Muscle layer of colon (tissue), 2 donors: ENCODE measurements around the gene SEC24B.

Experiments
- H3K27ac ChIP-seq: one replicate; pipeline ENCODE4 v1.7.0; 2013; ENCODE audit warnings: low read depth, mild to moderate bottlenecking, low read length, moderate library complexity
- H3K27me3 ChIP-seq, 2 donors: one replicate each; pipeline ENCODE4 v1.7.0; 2013; ENCODE audit warnings: low read length in 2 of 2, mild to moderate bottlenecking in 2 of 2; ENCODE audit not compliant: insufficient read depth in 2 of 2, control insufficient read depth in 1 of 2
- H3K36me3 ChIP-seq: one replicate; pipeline ENCODE4 v1.7.0; 2013; ENCODE audit warnings: mild to moderate bottlenecking, low read length; ENCODE audit not compliant: insufficient read depth
- H3K4me1 ChIP-seq: one replicate; pipeline ENCODE4 v1.7.0; 2013; ENCODE audit warnings: mild to moderate bottlenecking, low read length; ENCODE audit not compliant: insufficient read depth
- H3K4me3 ChIP-seq, 2 donors: one replicate each; pipeline ENCODE4 v1.7.0; 2013; ENCODE audit warnings: low read length in 2 of 2, low read depth in 1 of 2, mild to moderate bottlenecking in 1 of 2, moderate library complexity in 1 of 2
- H3K9ac ChIP-seq: one replicate; pipeline ENCODE4 v1.7.0; 2013; ENCODE audit warnings: low read length
- H3K9me3 ChIP-seq: one replicate; pipeline ENCODE4 v1.7.0; 2013; ENCODE audit warnings: mild to moderate bottlenecking, low read length
- donor health status: abdominal sarcoma.
- donor health status: Adenocarcinoma of cecum.

The SEC24B gene

DNA sequence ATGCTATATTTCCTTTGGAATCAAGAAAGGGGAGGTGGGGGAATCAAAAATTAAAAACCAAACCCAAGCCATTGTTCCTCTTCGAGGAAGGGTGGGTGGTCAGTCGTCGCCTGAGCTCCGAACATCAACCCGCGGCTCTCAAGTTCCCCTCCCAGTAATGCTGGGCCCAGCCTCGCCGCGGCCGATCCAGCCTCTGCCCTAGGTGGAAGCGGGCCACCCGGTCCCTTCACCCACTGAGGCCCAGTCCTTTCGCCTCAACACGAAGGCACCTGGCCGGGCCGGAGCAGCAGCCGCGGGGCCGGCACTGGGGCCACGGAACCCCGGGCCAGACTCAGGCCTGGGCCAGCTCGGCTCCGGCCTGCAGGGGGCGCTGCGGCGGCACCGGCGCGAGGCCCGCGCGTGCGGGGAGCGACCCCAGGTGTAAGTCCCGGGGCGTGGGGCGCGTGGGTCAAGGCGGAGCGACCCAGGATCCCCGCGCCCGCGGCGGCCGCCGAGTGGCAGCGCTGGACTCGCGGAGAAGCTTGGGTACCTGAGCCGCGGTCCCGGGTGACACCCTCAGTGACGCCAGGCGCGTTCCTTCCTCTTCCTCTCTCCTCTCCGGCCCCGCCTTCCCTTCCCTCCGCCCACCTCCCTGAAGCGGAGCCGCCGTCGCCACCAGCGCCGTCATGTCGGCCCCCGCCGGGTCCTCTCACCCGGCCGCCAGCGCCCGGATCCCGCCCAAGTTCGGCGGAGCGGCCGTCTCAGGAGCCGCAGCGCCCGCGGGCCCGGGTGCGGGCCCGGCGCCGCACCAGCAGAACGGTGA is at the start of gene SEC24B:
Gene SEC24B, plus strand, starts transcription at position 611 of the 802 bp plus-strand sequence. Its CDS starts 55 bp downstream, at position 666.
- Histone ChIP-seq H3K4me1 (peaks cover 32% of the 10 kb centered on the region), H3K36me3 (no peaks in the 10 kb centered on the region)

DNA sequence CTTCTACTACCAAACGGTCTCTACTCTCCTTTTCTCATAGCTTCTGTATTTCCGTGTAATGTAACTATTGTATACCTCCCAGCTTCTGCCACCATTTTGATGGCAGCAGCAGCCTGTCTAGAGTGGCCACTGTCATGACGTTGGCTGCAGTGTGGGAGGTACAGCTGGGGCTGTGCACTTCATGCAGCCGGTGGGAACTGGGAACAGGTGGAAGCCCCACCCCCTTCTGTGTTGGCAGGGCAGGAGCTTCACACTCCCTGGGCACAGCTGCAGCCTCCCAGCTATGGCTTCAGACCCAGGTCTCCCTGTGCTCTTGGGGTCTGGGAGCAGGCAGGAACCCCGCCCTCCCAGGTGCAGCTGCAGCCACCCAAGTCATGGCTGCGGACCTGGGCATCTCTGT is 49.8 kb upstream of the SEC24B start:
- no peaks in the 10 kb centered on the region for H3K4me1 ChIP-seq
- no peak overlapping the region for H3K4me3 ChIP-seq
- H3K27ac ChIP-seq, result no peak overlapping the region
- H3K36me3 ChIP-seq, result no peaks in the 10 kb centered on the region
- no peaks in the 10 kb centered on the region for H3K9me3 ChIP-seq
- no peaks in the 10 kb centered on the region for H3K27me3 ChIP-seq
- no peak overlapping the region for H3K9ac ChIP-seq

More for the DNA sequence above, at the start of gene SEC24B:
- H3K4me3 ChIP-seq, result peak within 1 kb of the TSS; percentile 66 to 89
- no peaks in the 10 kb centered on the region for H3K27me3 ChIP-seq
- no peaks in the 10 kb centered on the region for H3K9me3 ChIP-seq
- H3K27ac ChIP-seq, result peak within 1 kb of the TSS; percentile 90
- peak within 1 kb of the TSS; percentile 89 for H3K9ac ChIP-seq

DNA sequence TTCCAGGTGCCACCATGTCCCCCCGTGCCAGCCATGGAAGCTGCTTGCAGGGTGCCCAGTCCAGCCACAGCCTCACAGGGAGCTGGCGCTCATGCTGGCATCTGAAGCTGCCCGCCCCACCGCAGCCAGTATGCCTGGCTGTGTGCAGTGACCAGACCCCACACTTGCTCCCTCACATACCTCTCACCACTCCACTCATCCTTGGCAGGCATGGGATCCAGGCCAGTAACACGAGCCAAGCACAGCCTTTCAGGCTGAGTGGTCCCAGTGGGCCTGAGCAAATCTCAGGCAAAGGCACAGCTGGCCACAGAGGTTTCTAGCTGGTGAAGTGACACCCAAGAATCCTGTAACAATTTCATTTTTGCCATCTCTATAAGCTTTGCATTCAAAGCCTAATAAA is 48.4 kb upstream of the SEC24B start:
- Histone ChIP-seq H3K9me3 (no peaks in the 10 kb centered on the region), H3K4me1 (no peaks in the 10 kb centered on the region), H3K4me3 (no peak overlapping the region), H3K9ac (no peak overlapping the region), H3K27ac (no peak overlapping the region), H3K27me3 (no peaks in the 10 kb centered on the region), H3K36me3 (no peaks in the 10 kb centered on the region)

DNA sequence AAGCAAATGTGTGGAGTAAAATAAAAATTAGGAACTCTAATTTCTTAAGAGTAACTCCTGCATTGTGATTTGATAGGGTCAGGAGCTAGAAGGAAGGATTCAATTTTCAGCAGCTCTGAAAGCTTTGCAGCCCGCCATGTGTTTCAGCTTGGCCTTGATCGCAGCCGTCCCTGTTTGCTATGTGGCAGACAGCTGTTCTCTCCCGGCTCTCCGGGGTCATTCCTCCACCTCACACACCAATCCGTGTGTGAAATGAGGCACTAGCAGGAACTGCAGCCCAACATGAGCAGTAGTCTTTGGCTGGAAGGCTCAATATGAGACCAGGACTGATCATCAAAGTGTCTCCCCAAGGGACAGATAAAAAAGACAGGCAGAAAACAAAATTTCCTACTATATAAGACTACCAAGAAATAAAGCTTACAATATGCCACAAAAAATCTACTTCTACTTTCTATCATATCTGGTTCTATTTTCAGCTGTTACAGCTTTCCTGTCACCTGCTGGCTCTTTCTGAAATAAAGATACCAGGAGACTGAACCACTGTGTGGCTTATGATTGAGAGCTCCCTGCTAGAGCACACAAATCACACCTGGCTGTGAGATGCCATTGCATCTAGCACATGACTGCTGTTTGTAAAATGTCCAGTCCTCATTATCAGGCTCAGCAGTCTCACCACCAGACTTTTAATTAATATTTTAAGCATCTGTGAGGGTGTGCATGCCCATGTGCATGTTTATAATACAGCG is 44.1 kb upstream of the SEC24B start:
- no peaks in the 10 kb centered on the region for H3K27me3 ChIP-seq
- no peaks in the 10 kb centered on the region for H3K4me1 ChIP-seq
- no peaks in the 10 kb centered on the region for H3K36me3 ChIP-seq
- H3K4me3 ChIP-seq, result no peak overlapping the region
- no peak overlapping the region for H3K27ac ChIP-seq
- no peak overlapping the region for H3K9ac ChIP-seq
- H3K9me3 ChIP-seq, result no peaks in the 10 kb centered on the region

DNA sequence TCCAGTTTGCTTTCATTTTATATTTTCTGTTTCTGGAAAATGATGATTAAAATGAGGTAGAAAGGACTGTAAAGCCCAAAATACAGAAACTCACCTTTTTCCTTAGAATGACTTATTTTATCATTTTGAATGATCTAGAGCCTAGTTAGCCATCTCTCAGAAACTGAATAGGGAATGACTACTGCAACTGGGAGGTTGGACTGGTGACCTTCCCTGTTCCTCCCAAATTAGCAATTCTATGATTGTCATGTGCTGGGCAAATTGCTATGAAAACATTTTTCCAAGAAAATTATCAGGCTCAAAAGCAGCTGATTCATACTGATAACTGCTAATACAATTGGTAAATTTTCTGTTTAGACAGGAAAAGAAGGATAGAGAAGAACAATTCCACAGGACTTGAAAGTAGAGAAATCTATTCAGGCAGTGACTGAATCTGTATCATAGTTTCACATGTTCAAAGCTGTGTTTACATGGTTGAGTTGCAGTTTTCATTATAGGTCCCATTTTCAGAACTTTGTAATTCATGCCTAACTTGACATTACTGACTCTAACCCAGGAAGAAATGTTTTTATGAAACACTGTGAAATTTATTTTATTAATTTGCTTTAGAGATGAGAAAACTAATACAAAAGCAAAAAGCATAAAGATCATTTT is 43.4 kb upstream of the SEC24B start:
- Histone ChIP-seq H3K4me3 (no peak overlapping the region), H3K9me3 (no peaks in the 10 kb centered on the region)

DNA sequence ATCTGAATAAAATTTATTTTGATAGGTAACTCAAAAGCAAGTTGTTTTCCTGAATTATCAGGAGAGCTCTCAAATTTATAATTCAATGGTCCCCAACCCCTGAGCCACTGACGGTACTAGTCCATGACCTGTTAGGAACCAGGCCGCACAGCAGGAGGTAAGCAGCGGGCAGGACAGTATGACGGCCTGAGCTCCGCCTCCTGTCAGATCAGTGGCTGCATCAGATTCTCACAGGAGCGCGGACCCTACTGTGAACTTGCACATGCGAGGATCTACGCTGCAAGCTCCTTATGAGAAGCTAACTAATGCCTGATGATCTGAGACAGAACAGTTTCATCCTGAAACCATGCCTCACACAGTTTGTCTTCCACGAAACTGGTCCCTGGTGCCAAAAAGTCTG is 37.9 kb upstream of the SEC24B start:
- no peak overlapping the region for H3K9ac ChIP-seq
- H3K36me3 ChIP-seq, result no peaks in the 10 kb centered on the region
- no peak overlapping the region for H3K4me3 ChIP-seq
- H3K4me1 ChIP-seq, result no peaks in the 10 kb centered on the region
- H3K27me3 ChIP-seq, result no peaks in the 10 kb centered on the region
- H3K9me3 ChIP-seq, result no peaks in the 10 kb centered on the region
- no peak overlapping the region for H3K27ac ChIP-seq

More for the DNA sequence above, 43.4 kb upstream of the SEC24B start:
- Histone ChIP-seq H3K4me1 (no peaks in the 10 kb centered on the region), H3K27ac (no peak overlapping the region), H3K27me3 (no peaks in the 10 kb centered on the region), H3K9ac (no peak overlapping the region), H3K36me3 (no peaks in the 10 kb centered on the region)

DNA sequence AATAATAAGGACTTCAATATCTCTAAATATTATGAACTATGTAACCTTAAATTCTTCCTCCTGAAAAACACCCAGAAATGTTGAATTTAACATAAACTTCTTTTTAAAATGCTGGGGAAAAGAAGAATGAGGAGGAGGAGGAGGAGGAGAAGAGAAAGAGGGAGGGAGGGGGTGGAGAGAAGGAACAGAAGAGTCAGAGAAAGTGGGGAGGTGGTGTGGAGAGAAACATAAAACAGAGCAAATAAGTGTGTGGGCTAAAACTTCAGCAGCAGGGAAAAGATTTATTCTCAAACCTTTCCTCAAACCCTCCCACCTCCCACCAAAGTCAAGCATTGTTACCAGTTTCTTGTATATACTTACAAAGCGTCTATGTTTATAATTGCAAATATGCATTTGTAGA is 34.7 kb upstream of the SEC24B start:
- Histone ChIP-seq H3K9ac (no peak overlapping the region), H3K27me3 (no peaks in the 10 kb centered on the region), H3K4me1 (no peaks in the 10 kb centered on the region), H3K27ac (no peak overlapping the region), H3K36me3 (no peaks in the 10 kb centered on the region), H3K9me3 (no peaks in the 10 kb centered on the region), H3K4me3 (no peak overlapping the region)

DNA sequence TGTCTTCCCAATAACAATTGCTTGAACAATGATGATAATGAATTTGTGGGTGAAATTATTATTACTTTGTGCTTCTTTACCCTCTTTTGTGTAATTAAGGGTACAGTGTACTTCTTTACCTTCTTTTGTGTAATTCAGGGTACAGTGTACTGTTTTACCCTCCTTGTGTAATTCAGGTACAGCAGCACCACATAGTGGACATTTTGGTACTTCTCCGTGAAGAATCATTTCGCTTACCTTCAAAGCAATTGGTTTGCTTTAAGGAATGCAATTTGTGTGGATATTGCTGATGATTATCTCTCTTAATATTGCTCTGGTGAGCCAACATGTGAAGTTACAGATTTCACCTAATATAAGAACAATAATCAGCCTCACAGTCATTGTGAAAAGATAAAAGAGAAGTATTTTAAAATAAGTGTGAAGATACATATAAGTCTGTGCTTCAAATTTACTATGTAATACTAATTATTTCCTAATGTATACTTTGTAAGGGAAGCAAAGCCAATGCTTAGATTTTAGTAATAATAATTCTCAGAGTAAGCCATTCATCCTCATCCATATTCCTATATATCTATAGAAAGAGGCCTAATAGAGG is 27.2 kb upstream of the SEC24B start:
- Histone ChIP-seq H3K27me3 (no peaks in the 10 kb centered on the region), H3K27ac (no peak overlapping the region), H3K9me3 (no peaks in the 10 kb centered on the region), H3K4me1 (no peaks in the 10 kb centered on the region), H3K36me3 (no peaks in the 10 kb centered on the region), H3K4me3 (no peak overlapping the region), H3K9ac (no peak overlapping the region)

DNA sequence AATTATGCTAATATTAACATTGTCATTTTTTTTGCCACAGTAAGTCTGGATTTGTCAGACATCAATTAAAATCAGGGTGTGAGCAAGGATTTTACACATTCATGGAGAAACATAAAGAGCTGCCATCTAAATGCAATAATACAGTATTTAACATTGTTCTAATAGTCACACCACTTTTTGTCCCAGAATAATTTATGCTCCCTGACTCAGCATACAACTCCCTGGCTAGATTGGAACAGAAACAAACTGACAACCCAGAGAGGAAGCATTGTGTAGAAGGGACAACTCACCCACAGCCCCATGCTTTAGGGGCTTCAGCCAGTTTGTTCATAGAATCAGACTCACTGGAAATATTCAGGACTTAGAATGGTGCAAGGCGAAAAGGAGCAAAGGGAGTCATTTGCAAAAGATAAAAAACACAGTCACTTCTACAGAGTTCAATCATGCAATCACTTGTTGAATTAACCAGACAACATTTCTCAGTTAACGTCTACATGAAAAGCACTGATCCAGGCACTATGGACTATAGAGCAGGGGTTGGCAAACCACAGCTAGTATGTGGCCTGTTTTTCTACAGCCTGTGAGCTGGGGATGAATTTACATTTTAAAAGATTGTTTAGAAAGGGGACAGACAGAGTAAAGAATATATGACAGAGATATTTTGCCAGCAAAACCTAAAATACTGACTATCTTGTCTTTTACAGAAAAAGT is 26.4 kb upstream of the SEC24B start:
- Histone ChIP-seq H3K36me3 (no peaks in the 10 kb centered on the region), H3K27me3 (no peaks in the 10 kb centered on the region), H3K27ac (no peak overlapping the region), H3K4me3 (no peak overlapping the region), H3K4me1 (no peaks in the 10 kb centered on the region), H3K9me3 (no peaks in the 10 kb centered on the region), H3K9ac (no peak overlapping the region)

DNA sequence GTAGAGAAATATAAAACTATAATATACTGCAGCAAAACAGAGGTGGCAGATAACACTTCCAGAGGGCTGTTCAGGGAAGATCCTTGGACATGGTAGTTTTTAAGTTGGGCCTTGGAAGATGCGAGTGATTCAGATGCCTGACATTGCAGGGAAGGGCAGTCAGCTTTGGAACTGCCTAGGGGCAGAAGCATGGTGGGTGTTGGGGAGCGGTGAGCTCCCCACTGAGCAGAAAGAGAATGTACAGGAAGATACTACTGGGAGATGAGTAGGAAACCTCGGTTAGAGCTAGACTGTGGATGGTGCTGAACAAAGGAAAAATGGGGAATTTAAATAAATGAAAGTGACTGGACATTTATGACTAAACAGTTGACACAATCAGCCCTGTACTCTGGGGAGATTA is 24.9 kb upstream of the SEC24B start:
- H3K4me1 ChIP-seq, result no peaks in the 10 kb centered on the region
- H3K4me3 ChIP-seq, result no peak overlapping the region
- no peak overlapping the region for H3K9ac ChIP-seq
- no peaks in the 10 kb centered on the region for H3K9me3 ChIP-seq
- H3K36me3 ChIP-seq, result no peaks in the 10 kb centered on the region
- H3K27me3 ChIP-seq, result no peaks in the 10 kb centered on the region
- no peak overlapping the region for H3K27ac ChIP-seq

DNA sequence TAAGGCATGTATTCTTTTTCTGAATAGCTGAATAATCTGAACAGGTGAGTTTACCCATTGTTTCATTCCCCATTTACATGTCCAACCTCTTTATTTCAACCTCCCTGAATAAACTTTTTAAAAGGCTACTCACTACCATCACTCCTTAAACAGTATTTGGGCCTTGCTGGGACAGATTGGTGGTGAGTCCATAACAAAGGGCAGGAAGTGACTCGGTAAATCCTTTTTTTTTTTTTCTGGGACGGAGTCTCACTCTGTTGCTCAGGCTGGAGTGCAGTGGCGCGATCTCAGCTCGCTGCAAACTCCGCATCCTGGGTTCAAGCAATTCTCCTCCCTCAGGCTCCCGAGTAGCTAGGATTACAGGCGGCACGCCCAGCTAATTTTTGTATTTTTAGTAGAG is 23.4 kb upstream of the SEC24B start:
- Histone ChIP-seq H3K27ac (no peak overlapping the region), H3K36me3 (no peaks in the 10 kb centered on the region), H3K27me3 (no peaks in the 10 kb centered on the region), H3K4me3 (no peak overlapping the region), H3K4me1 (no peaks in the 10 kb centered on the region), H3K9me3 (no peaks in the 10 kb centered on the region), H3K9ac (no peak overlapping the region)
